HepG2 (cell line): Measurements from ENCODE around the gene UNC119B. TPM values are rescaled to one million over a fixed set of nuclear protein-coding genes. Genes with fewer than 3 reads are reported as not detected.

Experiments
- ATAC-seq: fragments of 200-7000 bp; cut with Tn5 transposase; 3 replicates; pipeline ENCODE4 v1.9.1; 2020; ENCODE audit warnings: mild to moderate bottlenecking, moderate library complexity
- BruUV-seq: library from RNA; stranded (reverse); fragments of 400-500 nt; replicated peaks from 2 replicates; lab custom pipeline; 2021; lab: Mats Ljungman, UMichigan
- CTCF ChIA-PET: fragments of 300-600 bp; formaldehyde crosslinking; extraction: SDS; loops from one replicate; lab custom pipeline; 2021; ENCODE audit warnings: low total read pairs, inconsistent platforms, low intra/inter-chr PET ratio; lab: Yijun Ruan, JAX
- POLR2A ChIA-PET: fragments of 350-600 bp; sonication (Branson Sonifier 250); formaldehyde crosslinking; loops from one replicate; lab custom pipeline; 2020; ENCODE audit warnings: antibody characterized with exemption, inconsistent platforms; lab: Yijun Ruan, JAX
- DNase-seq: peaks from one replicate; pipeline ENCODE4 v3.0.0-alpha.2; 2015; ENCODE audit warnings: low spot score
- FAIRE-seq: peaks from 3 replicates; lab custom pipeline; 2011; peaks lifted over from hg19 to GRCh38; lab: Jason Lieb, UNC
- H2AFZ ChIP-seq: one replicate; pipeline ENCODE4 v1.6.1; 2011; ENCODE audit warnings: low read length, inconsistent platforms
- H3K27ac ChIP-seq: fragments of 300-600 bp; 3 replicates; pipeline ENCODE4 v1.8.0; 2011; ENCODE audit warnings: mixed run types, mild to moderate bottlenecking, mixed read lengths, low read length, inconsistent platforms; ENCODE audit not compliant: insufficient read depth; ENCODE audit errors: extremely low read length
- H3K27me3 ChIP-seq, 2 experiments: fragments of 200-600 bp in 1 of 2; 2 replicates in 1 of 2; 3 replicates in 1 of 2; pipeline versions ENCODE4 v1.6.0 to v1.8.0; 2011; ENCODE audit warnings: low read length in 2 of 2, mild to moderate bottlenecking in 2 of 2, moderate library complexity in 2 of 2, inconsistent platforms in 1 of 2; ENCODE audit not compliant: insufficient read depth in 2 of 2, control insufficient read depth in 1 of 2
- H3K36me3 ChIP-seq, 2 experiments: fragments of 200-600 bp in 1 of 2; replicated peaks in 1 of 2; 2 replicates in 1 of 2; 3 replicates in 1 of 2; pipeline versions ENCODE4 v1.5.1 to v1.8.0; 2011; ENCODE audit warnings: low read length in 2 of 2, inconsistent platforms in 1 of 2; ENCODE audit not compliant: insufficient read depth in 2 of 2, control insufficient read depth in 1 of 2
- H3K4me1 ChIP-seq: 2 replicates; pipeline ENCODE4 v1.5.1; 2012; ENCODE audit warnings: low read length, inconsistent platforms; ENCODE audit not compliant: insufficient read depth
- H3K4me2 ChIP-seq: 2 replicates; pipeline ENCODE4 v1.6.0; 2011; ENCODE audit warnings: low read depth, low read length, inconsistent platforms
- H3K4me3 ChIP-seq, 3 experiments: fragments of 200-600 bp in 1 of 3; sonication (generic), shearing (Covaris generic) in 1 of 3; replicated peaks in 1 of 3; 2 replicates each; pipeline ENCODE4 v1.5.1; 2011 to 2016; ENCODE audit warnings: low read length in 3 of 3, inconsistent platforms in 2 of 3, low read depth in 2 of 3, mild to moderate bottlenecking in 2 of 3, control low read depth in 1 of 3, mixed read lengths in 1 of 3; ENCODE audit not compliant: insufficient read depth in 1 of 3
- H3K79me2 ChIP-seq: one replicate; pipeline ENCODE4 v1.6.1; 2011; ENCODE audit warnings: low read length, inconsistent platforms; ENCODE audit not compliant: insufficient read depth
- H3K9ac ChIP-seq: 2 replicates; pipeline ENCODE4 v1.6.0; 2011; ENCODE audit warnings: mild to moderate bottlenecking, low read depth, low read length, inconsistent platforms; ENCODE audit not compliant: insufficient read depth
- H3K9me3 ChIP-seq: 2 replicates; pipeline ENCODE4 v1.5.1; 2012; ENCODE audit warnings: mild to moderate bottlenecking, low read length
- H4K20me1 ChIP-seq: 2 replicates; pipeline ENCODE4 v1.6.0; 2011; ENCODE audit warnings: inconsistent platforms, mild to moderate bottlenecking, low read length, moderate library complexity; ENCODE audit not compliant: insufficient read depth
- CCAR2 ChIP-seq: fragments of 200-400 bp; formaldehyde crosslinking; optimal IDR thresholded peaks from 2 replicates; pipeline ENCODE3; 2018; ENCODE audit warnings: low read depth, mild to moderate bottlenecking, low read length, moderate library complexity
- HDAC1 ChIP-seq: sonication (generic); formaldehyde crosslinking; IDR thresholded peaks from 2 replicates; pipeline ENCODE4 v1.5.1; 2020; ENCODE audit warnings: mild to moderate bottlenecking, missing genetic modification reagents
- HDAC2 ChIP-seq: sonication (generic); formaldehyde crosslinking; IDR thresholded peaks from 2 replicates; pipeline ENCODE4 v1.4.0; 2020; ENCODE audit warnings: missing genetic modification reagents
- NCOA5 ChIP-seq: sonication (generic); formaldehyde crosslinking; IDR thresholded peaks from 2 replicates; pipeline ENCODE4 v1.4.0; 2020; ENCODE audit warnings: missing genetic modification reagents
- PRPF4 ChIP-seq: fragments of 200-400 bp; formaldehyde crosslinking; IDR thresholded peaks from 2 replicates; pipeline ENCODE4 v1.6.1; 2016; ENCODE audit warnings: low read length, low read depth; ENCODE audit not compliant: poor library complexity, severe bottlenecking
- RBM22 ChIP-seq: fragments of 200-400 bp; formaldehyde crosslinking; optimal IDR thresholded peaks from 2 replicates; pipeline ENCODE3; 2017; ENCODE audit warnings: mild to moderate bottlenecking, low read length, moderate library complexity
- WIZ ChIP-seq: sonication (generic); formaldehyde crosslinking; IDR thresholded peaks from 2 replicates; pipeline ENCODE4 v1.5.1; 2020; ENCODE audit warnings: mild to moderate bottlenecking, missing genetic modification reagents
- ZBTB8A ChIP-seq: sonication (generic); formaldehyde crosslinking; IDR thresholded peaks from 2 replicates; pipeline ENCODE4 v1.4.0; 2020; ENCODE audit warnings: mild to moderate bottlenecking, low read depth, missing genetic modification reagents, borderline replicate concordance
- ZNF564 ChIP-seq: sonication (generic); formaldehyde crosslinking; IDR thresholded peaks from 2 replicates; pipeline ENCODE4 v1.8.1; 2023; ENCODE audit warnings: mild to moderate bottlenecking, missing genetic modification reagents
- ZNF678 ChIP-seq: sonication (generic); formaldehyde crosslinking; IDR thresholded peaks from 2 replicates; pipeline ENCODE4 v1.4.0; 2020; ENCODE audit warnings: mild to moderate bottlenecking, missing genetic modification reagents
- ZNF737 ChIP-seq: sonication (generic); formaldehyde crosslinking; IDR thresholded peaks from 2 replicates; pipeline ENCODE4 v1.5.0; 2020; ENCODE audit warnings: missing genetic modification reagents, mild to moderate bottlenecking, borderline replicate concordance
- WGBS: methylation state at CpG from one replicate; pipeline ENCODE4 v1.1.6; 2017; ENCODE audit warnings: low lambda C conversion rate; 5-methylcytosine and 5-hydroxymethylcytosine counted together
- in situ Hi-C: cut with HindIII; loops from 2 replicates; pipeline ENCODE4 v1.10.0; 2017; ENCODE audit warnings: low pct_unique_long_range_greater_than_20kb; ENCODE audit not compliant: extremely low pct_ligation_motif_present
- intact Hi-C: fragments of 100-400 bp; cut with micrococcal nuclease; formaldehyde crosslinking; loops from one replicate; pipeline ENCODE4 v1.10.0; 2022; ENCODE audit not compliant: unreplicated experiment
- polyA plus RNA-seq, 8 experiments: library from polyadenylated mRNA; depleted of rRNA in 3 of 8; stranded (reverse) in 7 of 8; unstranded in 1 of 8; fragments of >200 nt; fragmentation: Illumina TruSeq in 4 of 8; extraction: Trizol in 4 of 8; gene quantifications; 2 replicates each; pipeline versions ENCODE4 v1.2.1 to v1.2.3, GENCODE V29; 2011 to 2016; ENCODE audit warnings: low read depth in 4 of 8, missing spikeins in 1 of 8, mixed read lengths in 1 of 8; ENCODE audit not compliant: insufficient read depth in 1 of 8
- total RNA-seq, 5 experiments: library from RNA; depleted of rRNA; stranded (reverse); fragments of >200 nt; fragmentation: Illumina TruSeq; extraction: Trizol; gene quantifications; 2 replicates each; pipeline ENCODE4 v1.2.3, GENCODE V29; 2016; ENCODE audit warnings: low read depth in 1 of 5
- TF ChIP-seq, protein P1 (sequence below): sonication (generic); formaldehyde crosslinking; IDR thresholded peaks from 2 replicates; pipeline ENCODE4 v1.8.1; 2023; ENCODE audit warnings: mild to moderate bottlenecking, missing genetic modification reagents, borderline replicate concordance
- TF ChIP-seq, protein P2 (sequence below): sonication (generic); formaldehyde crosslinking; IDR thresholded peaks from 2 replicates; pipeline ENCODE4 v1.4.0; 2020; ENCODE audit warnings: missing genetic modification reagents

Gene UNC119B
- total and polyA plus RNA-seq, 2 of the 13 experiments (the other 11 are each of a cell fraction or from before 2014, with no cell fraction given): 19.6 to 19.7 TPM

DNA sequence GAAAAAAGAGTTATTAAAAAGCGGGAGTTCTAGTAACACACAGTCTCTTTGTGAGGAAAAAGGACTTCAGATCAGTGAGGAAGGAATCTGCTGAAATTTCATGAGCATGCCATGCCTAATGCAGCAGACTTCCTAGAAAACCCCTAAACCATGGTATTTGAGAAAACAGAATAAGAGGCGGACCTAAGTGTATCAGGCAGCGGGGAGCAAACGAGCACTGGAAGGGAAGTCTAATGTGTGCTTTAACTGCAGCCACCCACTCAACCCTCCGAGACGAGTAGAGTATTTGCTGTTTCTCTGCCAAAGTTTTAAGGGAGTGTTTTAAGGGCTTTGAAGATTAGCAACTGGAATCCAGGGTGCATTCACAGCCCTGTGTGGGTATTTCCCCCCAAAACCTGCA lies 51.8 kb downstream of the UNC119B start:
- intact Hi-C loops (no loop called here), in situ Hi-C loops (no loop called here)
- TF ChIP-seq ZNF678 (CRISPR knock-in tag): no peak
- 93% methylated on average over 6 of the region's 6 CpGs for WGBS
- H3K79me2 ChIP-seq: no peaks in the 10 kb centered on the region
- H3K9me3 ChIP-seq: no peaks in the 10 kb centered on the region
- H3K9ac ChIP-seq: no peak overlapping the region
- H3K27me3 ChIP-seq: no peaks in the 10 kb centered on the region
- no peaks in the 10 kb centered on the region for H4K20me1 ChIP-seq
- DNase-seq (no peak), ATAC-seq (no peak), FAIRE-seq (no peak)
- H3K4me2 ChIP-seq: no peak overlapping the region
- ChIA-PET POLR2A (no interaction called here), CTCF (no interaction called here)
- H2AFZ ChIP-seq: no peak overlapping the region
- H3K36me3 ChIP-seq: peaks cover 13 to 51% of the 10 kb centered on the region in 2 experiments
- no peak overlapping the region for H3K4me3 ChIP-seq
- H3K27ac ChIP-seq: no peak overlapping the region
- H3K4me1 ChIP-seq: no peaks in the 10 kb centered on the region
- BruUV-seq: no TSS peak

DNA sequence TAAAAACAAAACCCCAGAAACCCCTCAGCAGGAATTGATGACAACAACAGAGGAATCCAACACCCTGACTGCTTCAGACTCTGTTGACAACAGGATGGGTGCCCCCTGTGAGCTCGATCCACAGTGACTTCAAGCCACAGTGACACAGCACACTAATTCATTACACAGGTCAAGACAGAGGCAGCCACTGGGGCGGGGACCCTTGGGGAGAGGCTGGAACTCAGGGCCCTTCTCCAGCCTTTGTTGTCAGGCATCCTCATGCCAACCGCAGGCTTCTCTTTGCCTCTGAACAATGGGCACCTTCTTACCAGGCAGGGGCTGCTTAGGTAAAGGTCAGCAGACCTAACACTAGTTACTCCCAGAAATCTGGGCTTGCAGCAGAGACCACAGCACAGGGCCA lies 53.0 kb downstream of the UNC119B start:
- ChIA-PET POLR2A (no interaction called here), CTCF (no interaction called here)
- H3K79me2 ChIP-seq: no peaks in the 10 kb centered on the region
- no peak overlapping the region for H3K4me3 ChIP-seq
- no TSS peak for BruUV-seq
- WGBS: 75% methylated on average over 2 of the region's 3 CpGs
- TF ChIP-seq CCAR2: no peak
- no peak for TF ChIP-seq WIZ (CRISPR knock-in tag)
- no peak for TF ChIP-seq ZNF737
- no peak for TF ChIP-seq RBM22
- no peak for TF ChIP-seq HDAC1 (CRISPR knock-in tag)
- TF ChIP-seq, protein P1, sequence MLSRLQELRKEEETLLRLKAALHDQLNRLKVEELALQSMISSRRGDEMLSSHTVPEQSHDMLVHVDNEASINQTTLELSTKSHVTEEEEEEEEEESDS (CRISPR knock-in tag): no peak
- no peak for TF ChIP-seq HDAC2 (CRISPR knock-in tag)
- no peak for TF ChIP-seq ZBTB8A (CRISPR knock-in tag)
- TF ChIP-seq NCOA5 (CRISPR knock-in tag): no peak
- TF ChIP-seq, protein P2, sequence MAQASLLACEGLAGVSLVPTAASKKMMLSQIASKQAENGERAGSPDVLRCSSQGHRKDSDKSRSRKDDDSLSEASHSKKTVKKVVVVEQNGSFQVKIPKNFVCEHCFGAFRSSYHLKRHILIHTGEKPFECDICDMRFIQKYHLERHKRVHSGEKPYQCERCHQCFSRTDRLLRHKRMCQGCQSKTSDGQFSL (CRISPR knock-in tag): no peak
- no peak for TF ChIP-seq ZNF564
- no peak for TF ChIP-seq PRPF4
- in situ Hi-C loops (no loop called here), intact Hi-C loops (no loop called here)
- no peak overlapping the region for H2AFZ ChIP-seq
- H3K4me2 ChIP-seq: no peak overlapping the region
- no peak for ATAC-seq
- no peak overlapping the region for H3K27ac ChIP-seq
- no peak overlapping the region for H3K9ac ChIP-seq
- H3K36me3 ChIP-seq: peaks cover 14 to 63% of the 10 kb centered on the region in 2 experiments
- no peaks in the 10 kb centered on the region for H3K9me3 ChIP-seq
- FAIRE-seq: no peak
- no peaks in the 10 kb centered on the region for H3K4me1 ChIP-seq
- no peak for DNase-seq
- H4K20me1 ChIP-seq: no peaks in the 10 kb centered on the region
- H3K27me3 ChIP-seq: no peaks in the 10 kb centered on the region
